K562 (cell line): ENCODE data around the gene PDE5A. TPM values are rescaled to one million over a fixed set of nuclear protein-coding genes. Genes with fewer than 3 reads are reported as not detected.

Experiments used
- ATF1 ChIP-seq, 2 experiments: fragments of 450-650 bp in 1 of 2; IDR thresholded peaks; 2 replicates each; pipeline ENCODE4 v1.6.1; 2016; ENCODE audit warnings: missing compliant biosample characterization in 1 of 2, missing genetic modification characterization in 1 of 2
- CGGBP1 ChIP-seq: fragments of 250-450 bp; sonication (Bioruptor Pico); IDR thresholded peaks from 2 replicates; pipeline ENCODE4 v1.9.0; 2021; ENCODE audit warnings: mild to moderate bottlenecking
- CREB1 ChIP-seq, 2 experiments: sonication (generic) in 1 of 2; formaldehyde crosslinking in 1 of 2; IDR thresholded peaks; 2 replicates each; pipeline versions ENCODE4 v1.6.1 to v1.8.0; 2012 to 2022; ENCODE audit warnings: inconsistent platforms in 1 of 2, mild to moderate bottlenecking in 1 of 2, missing genetic modification reagents in 1 of 2, moderate library complexity in 1 of 2
- MAZ ChIP-seq, 2 experiments: fragments of 450-650 bp in 1 of 2; sonication (generic) in 1 of 2; formaldehyde crosslinking; IDR thresholded peaks in 1 of 2; conservative IDR thresholded peaks in 1 of 2; 2 replicates each; pipeline versions ENCODE4 v1.4.0 to v1.5.0; 2020; ENCODE audit warnings: mild to moderate bottlenecking in 1 of 2, missing genetic modification reagents in 1 of 2
- NFRKB ChIP-seq: fragments of 450-650 bp; IDR thresholded peaks from 2 replicates; pipeline ENCODE4 v1.6.1; 2016; ENCODE audit warnings: low read depth
- NFYB ChIP-seq: IDR thresholded peaks from 2 replicates; pipeline ENCODE4 v1.6.1; 2011; ENCODE audit warnings: mild to moderate bottlenecking, moderate library complexity; ENCODE audit not compliant: insufficient read length; ENCODE audit errors: extremely low read depth
- NR2C1 ChIP-seq, 2 experiments: fragments of 450-650 bp; IDR thresholded peaks; 2 replicates each; pipeline ENCODE4 v1.6.1; 2017; ENCODE audit warnings: mild to moderate bottlenecking in 2 of 2, antibody characterized with exemption in 1 of 2, inconsistent platforms in 1 of 2, missing compliant biosample characterization in 1 of 2, missing genetic modification characterization in 1 of 2
- PML ChIP-seq: IDR thresholded peaks from 2 replicates; pipeline ENCODE4 v1.6.1; 2012; ENCODE audit warnings: low read length, inconsistent platforms
- RBBP5 ChIP-seq: fragments of 200-600 bp; sonication (generic); IDR thresholded peaks from 2 replicates; pipeline ENCODE4 v1.6.1; 2012; ENCODE audit warnings: borderline replicate concordance, mild to moderate bottlenecking, low read length, control low read depth, inconsistent platforms; ENCODE audit not compliant: insufficient read depth, poor library complexity, severe bottlenecking
- SIN3B ChIP-seq: fragments of 450-650 bp; IDR thresholded peaks from 2 replicates; pipeline ENCODE4 v1.6.1; 2017; ENCODE audit warnings: low read depth, mild to moderate bottlenecking, moderate library complexity
- SIX5 ChIP-seq, 2 experiments: IDR thresholded peaks; 2 replicates each; pipeline ENCODE4 v1.6.1; 2011; ENCODE audit warnings: low read length in 2 of 2, borderline replicate concordance in 1 of 2, low read depth in 1 of 2, mild to moderate bottlenecking in 1 of 2, moderate library complexity in 1 of 2; ENCODE audit not compliant: insufficient read depth in 1 of 2
- SMAD4 ChIP-seq: fragments of 250-450 bp; sonication (Bioruptor Pico); conservative IDR thresholded peaks from 2 replicates; pipeline ENCODE4 v1.8.0; 2021; ENCODE audit warnings: inconsistent platforms, mild to moderate bottlenecking, moderate library complexity
- SOX6 ChIP-seq: fragments of 450-650 bp; IDR thresholded peaks from 2 replicates; pipeline ENCODE4 v1.6.1; 2014; ENCODE audit warnings: mild to moderate bottlenecking
- ZBED1 ChIP-seq: IDR thresholded peaks from 2 replicates; pipeline ENCODE4 v1.6.1; 2014
- ZBTB12 ChIP-seq: fragments of 250-450 bp; sonication (Bioruptor Pico); IDR thresholded peaks from 2 replicates; pipeline ENCODE4 v1.4.0; 2020
- polyA plus RNA-seq, 8 experiments: library from polyadenylated mRNA; depleted of rRNA in 4 of 8; stranded (reverse) in 5 of 8; unstranded in 3 of 8; fragments of >200 nt; fragmentation: Nextera tagmentation in 2 of 8; fragmentation: Illumina TruSeq in 1 of 8; extraction: Ambion mirVana in 2 of 8; extraction: Trizol in 1 of 8; gene quantifications; 2 replicates each; pipeline versions ENCODE4 v1.2.1 to v1.2.3, GENCODE V29; 2011 to 2014; ENCODE audit warnings: inconsistent platforms in 1 of 8, missing spikeins in 1 of 8
- total RNA-seq, 7 experiments: library from RNA; depleted of rRNA in 6 of 7; stranded (reverse); fragments of >200 nt in 6 of 7; fragmentation: Illumina TruSeq in 2 of 7; extraction: Trizol in 2 of 7; gene quantifications; 2 replicates each; pipeline versions ENCODE4 v1.2.1 to v1.2.3, GENCODE V29; 2011 to 2021; ENCODE audit warnings: low replicate concordance in 1 of 7
- TF ChIP-seq, protein P1 (sequence below): sonication (generic); formaldehyde crosslinking; IDR thresholded peaks from 2 replicates; pipeline ENCODE4 v1.9.0; 2022; ENCODE audit warnings: mild to moderate bottlenecking, missing genetic modification reagents
- TF ChIP-seq, protein P2 (sequence below): fragments of 150-350 bp; conservative IDR thresholded peaks from 2 replicates; pipeline ENCODE4 v1.6.1; 2014; ENCODE audit warnings: low read length
- TF ChIP-seq, protein P3 (sequence below): fragments of 450-650 bp; IDR thresholded peaks from 2 replicates; pipeline ENCODE4 v1.6.1; 2016; ENCODE audit warnings: mild to moderate bottlenecking

PDE5A gene
- total and polyA plus RNA-seq, 9 of the 15 experiments (the other 6 are each of a cell fraction or from before 2014, with no cell fraction given) = 0.07 to 1.9 (median 0.29) TPM

DNA sequence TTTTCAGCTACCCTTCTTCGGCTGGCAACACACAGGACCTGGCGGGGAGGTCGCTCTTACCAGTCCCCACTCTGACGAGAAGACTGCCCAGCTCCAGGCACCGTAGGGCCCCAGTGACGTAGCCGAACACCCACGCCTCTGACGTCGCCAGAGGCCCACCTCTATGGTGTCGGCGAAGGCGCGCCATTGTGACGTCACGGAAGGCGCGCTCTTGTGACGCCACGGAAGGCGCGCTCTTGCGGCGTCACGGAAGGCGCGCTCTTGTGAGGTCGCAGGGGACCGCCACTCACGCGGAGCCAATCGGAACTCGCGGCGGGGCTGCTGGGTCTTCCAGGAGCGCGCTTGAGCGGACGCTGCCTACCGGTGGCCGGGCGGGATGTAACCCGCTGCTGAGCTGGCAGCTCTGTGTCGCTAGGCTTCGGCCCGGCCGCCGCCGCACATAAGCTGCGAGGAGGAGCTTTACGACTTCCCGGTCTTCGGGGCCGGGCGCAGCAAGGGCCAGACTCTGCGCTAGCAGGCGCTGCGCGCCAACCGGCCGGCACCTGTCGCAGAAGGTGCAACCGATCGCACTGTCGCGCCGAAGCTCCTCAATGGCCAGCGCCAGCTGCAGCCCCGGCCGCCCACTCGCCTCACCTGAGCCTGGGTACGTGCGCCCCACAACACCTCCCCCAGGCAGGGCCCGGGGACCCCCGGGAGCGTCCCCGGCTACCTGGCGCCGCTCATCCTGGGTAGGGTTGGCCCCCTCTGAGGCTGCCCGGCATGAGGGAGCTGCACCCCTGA lies 173.9 kb downstream of the PDE5A start (continued):
- TF ChIP-seq PML (peak; percentile 0; the same call in 1 of the 2 replicates), SMAD4 (CRISPR knock-in tag) (peak; percentile 55; the same call in 1 of the 2 replicates), ZBED1 (peak; percentile 36; the same call in 1 of the 2 replicates), NFYB (peak; percentile 61), CGGBP1 (peak; percentile 67; the same call in 1 of the 2 replicates), CREB1 (IDR thresholded peaks at IDR 0.05) (peak; percentile 99), CREB1 (CRISPR knock-in tag; IDR thresholded peaks at IDR 0.05) (peak; percentile 100), ATF1 (CRISPR knock-in tag; IDR thresholded peaks at IDR 0.05) (peak; percentile 100), ATF1 (tag; IDR thresholded peaks at IDR 0.05) (peak; percentile 100), ZBTB12 (CRISPR knock-in tag) (peak; percentile 100), NFRKB (peak; percentile 74; the same call in 1 of the 2 replicates), SOX6 (0 out of 2 replicates have a peak, but pooled peaks have one; percentile 22), MAZ (CRISPR knock-in tag; conservative IDR thresholded peaks at IDR 0.05 in 1 of 2, IDR thresholded peaks at IDR 0.05 in 1 of 2) (peak; percentile 78 to 89), SIX5 (IDR thresholded peaks at IDR 0.05; ENCODE audit: borderline replicate concordance in 1 of 2, insufficient read depth in 1 of 2, low read depth in 1 of 2, low read length in 2 of 2) (peak; percentile 46 to 55; a peak in 3 of 4 replicates), NR2C1 (IDR thresholded peaks at IDR 0.05) (peak; percentile 39; the same call in 1 of the 2 replicates), NR2C1 (tag; IDR thresholded peaks at IDR 0.05) (peak; percentile 71), RBBP5 (peak; percentile 81), SIN3B (peak; percentile 98)
- TF ChIP-seq, protein P1, sequence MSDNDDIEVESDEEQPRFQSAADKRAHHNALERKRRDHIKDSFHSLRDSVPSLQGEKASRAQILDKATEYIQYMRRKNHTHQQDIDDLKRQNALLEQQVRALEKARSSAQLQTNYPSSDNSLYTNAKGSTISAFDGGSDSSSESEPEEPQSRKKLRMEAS (CRISPR knock-in tag) = peak; percentile 59
- TF ChIP-seq, protein P2, sequence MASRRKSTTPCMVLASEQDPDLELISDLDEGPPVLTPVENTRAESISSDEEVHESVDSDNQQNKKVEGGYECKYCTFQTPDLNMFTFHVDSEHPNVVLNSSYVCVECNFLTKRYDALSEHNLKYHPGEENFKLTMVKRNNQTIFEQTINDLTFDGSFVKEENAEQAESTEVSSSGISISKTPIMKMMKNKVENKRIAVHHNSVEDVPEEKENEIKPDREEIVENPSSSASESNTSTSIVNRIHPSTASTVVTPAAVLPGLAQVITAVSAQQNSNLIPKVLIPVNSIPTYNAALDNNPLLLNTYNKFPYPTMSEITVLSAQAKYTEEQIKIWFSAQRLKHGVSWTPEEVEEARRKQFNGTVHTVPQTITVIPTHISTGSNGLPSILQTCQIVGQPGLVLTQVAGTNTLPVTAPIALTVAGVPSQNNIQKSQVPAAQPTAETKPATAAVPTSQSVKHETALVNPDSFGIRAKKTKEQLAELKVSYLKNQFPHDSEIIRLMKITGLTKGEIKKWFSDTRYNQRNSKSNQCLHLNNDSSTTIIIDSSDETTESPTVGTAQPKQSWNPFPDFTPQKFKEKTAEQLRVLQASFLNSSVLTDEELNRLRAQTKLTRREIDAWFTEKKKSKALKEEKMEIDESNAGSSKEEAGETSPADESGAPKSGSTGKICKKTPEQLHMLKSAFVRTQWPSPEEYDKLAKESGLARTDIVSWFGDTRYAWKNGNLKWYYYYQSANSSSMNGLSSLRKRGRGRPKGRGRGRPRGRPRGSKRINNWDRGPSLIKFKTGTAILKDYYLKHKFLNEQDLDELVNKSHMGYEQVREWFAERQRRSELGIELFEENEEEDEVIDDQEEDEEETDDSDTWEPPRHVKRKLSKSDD = peak; percentile 87
- TF ChIP-seq, protein P3, sequence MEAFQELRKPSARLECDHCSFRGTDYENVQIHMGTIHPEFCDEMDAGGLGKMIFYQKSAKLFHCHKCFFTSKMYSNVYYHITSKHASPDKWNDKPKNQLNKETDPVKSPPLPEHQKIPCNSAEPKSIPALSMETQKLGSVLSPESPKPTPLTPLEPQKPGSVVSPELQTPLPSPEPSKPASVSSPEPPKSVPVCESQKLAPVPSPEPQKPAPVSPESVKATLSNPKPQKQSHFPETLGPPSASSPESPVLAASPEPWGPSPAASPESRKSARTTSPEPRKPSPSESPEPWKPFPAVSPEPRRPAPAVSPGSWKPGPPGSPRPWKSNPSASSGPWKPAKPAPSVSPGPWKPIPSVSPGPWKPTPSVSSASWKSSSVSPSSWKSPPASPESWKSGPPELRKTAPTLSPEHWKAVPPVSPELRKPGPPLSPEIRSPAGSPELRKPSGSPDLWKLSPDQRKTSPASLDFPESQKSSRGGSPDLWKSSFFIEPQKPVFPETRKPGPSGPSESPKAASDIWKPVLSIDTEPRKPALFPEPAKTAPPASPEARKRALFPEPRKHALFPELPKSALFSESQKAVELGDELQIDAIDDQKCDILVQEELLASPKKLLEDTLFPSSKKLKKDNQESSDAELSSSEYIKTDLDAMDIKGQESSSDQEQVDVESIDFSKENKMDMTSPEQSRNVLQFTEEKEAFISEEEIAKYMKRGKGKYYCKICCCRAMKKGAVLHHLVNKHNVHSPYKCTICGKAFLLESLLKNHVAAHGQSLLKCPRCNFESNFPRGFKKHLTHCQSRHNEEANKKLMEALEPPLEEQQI = peak; percentile 93
